Suppressor macrophage treated with lipopolysaccharide for 4 hours (primary cell): Measurements from ENCODE around the gene PNPLA5.
"Not testable (repeated sequence)": the region's sequence is repeated elsewhere in the genome, so short reads cannot be mapped to it uniquely, and the experiment has no call there.

ENCODE experiments used
- DNase-seq: peaks from one replicate; pipeline ENCODE4 v3.0.0-alpha.2; 2020

Gene PNPLA5, protein sequence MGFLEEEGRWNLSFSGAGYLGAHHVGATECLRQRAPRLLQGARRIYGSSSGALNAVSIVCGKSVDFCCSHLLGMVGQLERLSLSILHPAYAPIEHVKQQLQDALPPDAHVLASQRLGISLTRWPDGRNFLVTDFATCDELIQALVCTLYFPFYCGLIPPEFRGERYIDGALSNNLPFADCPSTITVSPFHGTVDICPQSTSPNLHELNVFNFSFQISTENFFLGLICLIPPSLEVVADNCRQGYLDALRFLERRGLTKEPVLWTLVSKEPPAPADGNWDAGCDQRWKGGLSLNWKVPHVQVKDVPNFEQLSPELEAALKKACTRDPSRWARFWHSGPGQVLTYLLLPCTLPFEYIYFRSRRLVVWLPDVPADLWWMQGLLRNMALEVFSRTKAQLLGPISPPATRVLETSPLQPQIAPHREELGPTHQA

DNA sequence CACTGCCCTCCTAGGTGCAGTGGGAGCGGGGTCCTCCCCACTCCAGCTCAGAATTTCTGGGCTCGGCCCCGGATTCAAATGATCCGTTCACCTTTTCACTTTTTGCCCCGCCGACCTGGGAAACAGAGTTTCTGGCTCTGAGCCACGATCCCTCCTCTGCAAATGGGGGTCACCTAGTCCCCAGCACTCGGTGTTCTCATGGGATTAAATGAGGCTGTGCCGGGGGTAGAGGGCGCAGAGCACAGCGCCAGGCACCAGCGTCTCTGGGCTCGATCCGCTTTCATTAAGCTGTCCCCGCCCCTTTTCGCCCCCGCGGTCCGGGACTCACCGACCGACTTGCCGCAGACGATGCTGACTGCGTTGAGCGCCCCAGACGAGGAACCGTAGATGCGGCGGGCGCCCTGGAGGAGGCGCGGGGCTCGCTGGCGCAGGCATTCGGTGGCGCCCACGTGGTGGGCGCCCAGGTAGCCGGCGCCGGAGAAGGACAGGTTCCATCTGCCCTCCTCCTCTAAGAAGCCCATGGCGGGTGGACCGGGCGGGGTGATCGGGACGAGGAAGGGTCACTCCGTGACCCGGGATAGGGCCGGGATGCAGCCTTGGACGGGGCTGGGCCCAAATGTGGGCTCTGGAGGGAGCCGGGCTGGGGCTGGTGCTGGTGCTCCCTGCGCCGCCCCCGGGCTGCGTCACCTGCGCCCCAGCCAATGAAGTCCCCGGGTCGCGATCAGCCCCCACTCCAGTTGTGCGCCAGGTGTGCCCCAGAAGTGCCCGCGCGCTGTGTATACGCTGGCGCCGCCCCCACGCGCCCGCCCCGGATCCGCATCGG, at the start of gene PNPLA5:
Gene PNPLA5, minus strand, starts transcription at position 654 of the 823 bp plus-strand sequence. Its CDS starts 133 bp downstream, at position 521.
- peak; percentile 36 for DNase-seq

DNA sequence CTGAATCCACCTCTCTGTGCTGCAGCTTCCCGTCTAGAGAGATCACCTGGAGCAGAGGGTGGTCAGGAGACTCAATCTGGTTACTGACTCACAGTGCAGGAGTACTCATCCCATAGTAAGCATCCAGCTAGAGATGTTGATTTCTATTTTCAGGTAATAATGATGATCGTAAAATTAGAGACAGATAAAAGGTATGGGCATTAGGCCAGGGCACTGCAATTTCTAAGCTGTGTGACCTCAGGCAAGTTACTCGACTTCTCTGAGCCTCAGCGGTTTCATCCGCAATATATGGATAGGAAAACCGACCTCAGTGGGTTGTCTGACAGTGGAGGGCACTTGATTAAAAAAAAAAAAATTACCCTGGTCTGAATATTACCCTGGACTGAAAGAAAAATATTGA, 49.6 kb upstream of the PNPLA5 start:
- DNase-seq = no peak

DNA sequence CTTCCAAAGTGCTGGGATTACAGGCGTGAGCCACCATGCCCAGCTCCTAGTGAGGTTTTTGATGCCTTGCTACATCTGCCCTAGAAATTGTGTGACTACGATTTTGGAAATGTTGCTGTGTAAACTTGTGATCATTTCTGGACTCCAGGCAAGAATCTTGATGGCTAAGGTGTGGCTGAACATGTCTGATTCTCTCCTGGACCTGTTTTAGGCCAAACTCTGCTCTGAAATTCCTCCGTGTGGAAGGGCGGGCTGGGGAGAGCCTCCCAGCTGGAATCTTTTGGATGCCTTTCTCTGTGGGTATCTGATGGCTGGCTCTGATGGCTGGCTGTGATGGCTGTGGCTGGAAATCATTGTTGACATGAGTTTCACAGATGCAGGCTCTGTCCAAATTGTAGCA, 40.0 kb upstream of the PNPLA5 start:
- no peak for DNase-seq

DNA sequence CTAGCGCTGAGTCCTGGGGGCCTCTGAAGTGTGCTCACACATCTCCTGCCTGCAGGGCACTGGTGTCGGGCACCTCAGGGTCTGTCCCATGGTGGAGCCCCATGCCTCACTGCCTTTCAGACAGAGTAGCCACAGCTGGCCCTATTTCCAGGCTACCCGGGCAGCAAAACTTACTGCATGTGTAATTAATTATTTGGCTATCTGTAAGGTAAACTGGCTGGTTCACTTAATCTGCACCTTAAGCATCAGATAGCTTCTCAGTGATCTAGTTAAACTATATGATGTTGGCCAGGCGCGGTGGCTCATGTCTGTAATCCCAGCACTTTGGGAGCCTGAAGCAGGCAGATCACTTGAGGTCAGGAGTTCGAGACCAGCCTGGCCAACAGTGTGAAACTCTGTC, 37.1 kb upstream of the PNPLA5 start:
- DNase-seq = no peak

DNA sequence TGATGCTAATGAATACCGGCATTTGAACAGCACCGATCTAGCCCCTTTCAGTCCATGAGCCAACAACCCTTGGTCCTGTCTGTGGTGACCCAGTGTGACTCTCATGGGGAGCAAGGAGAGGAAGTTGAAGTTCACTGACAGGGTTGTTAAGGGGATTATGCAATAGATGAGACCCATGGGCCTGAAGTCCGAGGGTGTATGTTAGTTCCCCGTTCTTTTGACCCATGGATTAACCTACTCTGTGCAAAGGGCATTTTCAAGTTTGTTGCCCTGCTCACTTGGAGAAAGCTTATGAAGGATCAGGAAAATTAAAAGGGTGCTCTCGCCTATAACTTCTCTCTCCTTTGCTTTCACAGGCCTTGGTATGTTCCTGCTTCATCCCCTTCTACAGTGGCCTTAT, 36.7 kb upstream of the PNPLA5 start:
- peak; percentile 80 for DNase-seq

DNA sequence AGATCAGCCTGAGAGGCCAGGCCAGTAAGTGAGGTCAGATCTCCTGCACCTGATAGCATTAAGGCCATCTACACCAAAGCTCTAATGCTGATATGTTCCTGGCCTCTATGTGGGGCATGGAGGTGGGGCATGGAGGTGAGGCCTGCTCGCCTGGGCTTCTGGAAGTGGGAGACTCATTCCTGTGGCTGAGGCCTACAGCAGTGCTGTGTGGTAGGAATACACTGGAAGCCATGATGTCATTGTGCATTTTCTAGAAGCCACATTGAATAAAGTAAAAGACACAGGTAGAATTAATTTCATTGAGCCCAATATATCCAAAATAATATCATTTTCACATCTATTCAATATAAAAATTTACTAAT, 34.5 kb upstream of the PNPLA5 start:
- no peak for DNase-seq

DNA sequence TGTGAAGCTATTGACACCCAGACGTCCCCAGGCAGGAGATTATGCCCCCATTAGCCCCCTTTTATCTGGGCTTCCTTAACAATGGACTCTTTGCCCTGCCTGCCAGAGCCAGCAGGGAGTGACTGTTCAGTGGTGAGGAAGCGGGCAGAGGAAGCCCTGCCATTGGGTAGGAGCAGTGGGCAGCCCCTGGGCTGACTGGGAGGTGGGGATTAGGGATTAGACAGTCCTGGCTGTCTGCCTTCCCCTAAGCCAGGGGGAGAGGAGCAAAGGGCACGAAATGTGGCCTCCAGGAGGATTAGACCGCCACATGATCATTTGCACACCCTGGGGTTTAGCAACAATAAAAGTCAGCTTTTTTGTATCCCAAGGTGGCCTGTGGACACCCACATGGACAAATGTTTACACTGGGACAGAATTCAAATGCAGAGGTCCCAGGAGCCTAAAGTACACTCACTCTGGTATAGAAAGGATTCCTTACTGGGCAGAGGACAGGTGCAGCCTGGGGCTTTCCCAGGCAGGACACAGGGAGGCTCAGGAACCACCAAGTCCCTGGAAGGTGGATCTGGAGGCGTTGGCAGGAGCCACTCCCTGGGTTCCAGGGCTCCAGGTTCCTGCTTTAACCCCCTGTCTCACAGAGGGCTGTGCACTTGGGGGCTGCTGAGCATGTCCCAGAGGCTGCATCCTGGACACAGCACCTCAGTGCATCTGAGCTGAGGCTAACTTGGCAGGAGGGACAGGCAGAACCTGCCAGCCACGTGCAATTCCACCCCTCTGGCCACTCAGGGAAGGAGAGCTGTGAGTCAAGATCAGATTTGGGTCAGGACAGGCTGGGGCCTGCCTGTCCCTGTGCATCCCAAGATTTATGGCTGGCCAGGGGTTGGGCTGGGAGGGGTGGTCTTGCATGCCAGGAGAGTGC, 33.9 kb upstream of the PNPLA5 start:
- DNase-seq = peak; percentile 43

DNA sequence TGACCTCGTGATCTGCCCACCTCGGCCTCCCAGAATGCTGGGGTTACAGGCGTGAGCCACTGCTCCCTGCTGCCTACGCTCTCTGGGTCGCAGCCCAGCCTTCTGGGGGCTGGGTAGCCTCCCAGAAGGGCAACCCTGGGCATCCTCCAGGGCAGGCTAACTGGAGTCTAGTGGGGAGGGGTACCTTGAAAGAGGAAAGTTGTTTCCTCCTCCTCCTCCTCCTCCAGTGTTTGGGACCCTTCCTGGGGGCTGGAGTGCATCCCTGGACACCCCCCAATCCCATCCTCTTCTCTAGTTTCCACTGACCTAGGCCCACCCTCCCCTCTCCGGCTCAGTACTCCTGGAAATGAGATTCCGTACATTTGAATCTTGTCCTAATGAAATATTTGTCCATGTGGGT, 33.1 kb upstream of the PNPLA5 start:
- DNase-seq = no peak

DNA sequence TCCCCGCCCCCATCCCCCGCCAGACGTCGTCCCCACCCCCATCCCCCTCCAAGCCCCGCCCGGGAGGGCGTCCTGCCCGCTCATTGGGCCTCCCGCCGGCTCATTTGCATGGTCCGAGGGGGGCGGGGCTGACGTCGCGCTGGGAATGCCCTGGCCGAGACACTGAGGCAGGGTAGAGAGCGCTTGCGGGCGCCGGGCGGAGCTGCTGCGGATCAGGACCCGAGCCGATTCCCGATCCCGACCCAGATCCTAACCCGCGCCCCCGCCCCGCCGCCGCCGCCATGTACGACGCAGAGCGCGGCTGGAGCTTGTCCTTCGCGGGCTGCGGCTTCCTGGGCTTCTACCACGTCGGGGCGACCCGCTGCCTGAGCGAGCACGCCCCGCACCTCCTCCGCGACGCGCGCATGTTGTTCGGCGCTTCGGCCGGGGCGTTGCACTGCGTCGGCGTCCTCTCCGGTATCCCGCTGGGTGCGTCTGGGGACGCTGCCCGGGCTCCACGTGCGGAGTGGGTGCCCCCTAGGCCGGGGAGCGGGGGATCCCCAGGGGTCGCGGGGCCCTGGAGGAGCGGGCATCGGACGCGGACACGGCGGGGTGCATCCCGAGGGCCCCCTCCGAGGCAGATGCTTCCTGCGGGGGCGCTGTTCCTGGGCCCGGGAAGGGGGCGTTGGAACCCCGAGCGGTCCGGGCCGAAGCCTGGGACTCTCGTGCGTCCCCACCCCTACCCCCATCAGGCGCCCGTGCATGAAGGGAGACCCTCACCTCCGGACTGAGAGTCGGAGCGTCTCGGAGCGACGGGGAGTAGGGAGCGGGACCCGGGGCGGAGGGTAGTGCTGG, 32.0 kb upstream of the PNPLA5 start, which contains the start of gene PNPLA3:
Gene PNPLA3, plus strand, starts transcription at position 175 of the 834 bp plus-strand sequence. Its CDS starts 107 bp downstream, at position 282.
- peak; percentile 77 for DNase-seq

DNA sequence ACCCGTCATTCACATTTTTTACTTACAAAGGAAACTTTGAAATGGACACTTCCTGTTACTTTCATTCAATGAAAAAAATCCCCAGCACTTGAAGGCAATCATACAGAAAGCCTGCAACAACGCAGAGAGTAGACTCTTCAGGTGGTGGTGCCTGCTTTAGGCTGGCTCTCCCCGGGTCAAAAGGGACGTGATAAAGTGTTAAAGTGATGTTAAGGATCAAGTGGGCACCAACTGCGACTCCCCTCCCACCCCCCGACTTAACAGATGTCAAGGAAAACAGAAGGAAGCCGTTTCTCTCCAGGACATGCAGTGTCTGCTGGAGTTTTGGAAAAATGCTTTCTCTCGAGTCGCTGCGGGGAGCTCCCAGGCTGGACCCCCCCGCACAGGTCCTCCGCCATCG, 31.4 kb upstream of the PNPLA5 start:
- no peak for DNase-seq

DNA sequence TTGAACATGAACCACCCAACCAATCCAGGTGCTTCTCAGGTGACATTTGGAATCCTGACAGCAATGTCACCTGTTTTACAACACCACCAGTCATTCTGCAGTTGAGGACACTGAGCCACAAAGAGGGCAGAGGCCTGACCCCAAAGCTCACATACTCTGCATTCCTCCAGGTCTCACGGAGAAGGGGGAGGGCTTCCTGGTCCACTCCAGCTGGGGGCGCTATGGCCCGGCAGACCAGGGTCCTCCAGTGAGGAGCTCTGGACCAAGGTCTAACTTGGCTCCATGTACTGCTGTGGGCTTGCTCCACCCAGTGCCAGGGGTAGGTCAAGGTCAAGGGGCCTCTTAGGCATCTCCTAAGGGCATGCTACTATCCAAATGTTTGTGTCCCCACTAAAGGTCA, 30.3 kb upstream of the PNPLA5 start:
- DNase-seq = no peak

DNA sequence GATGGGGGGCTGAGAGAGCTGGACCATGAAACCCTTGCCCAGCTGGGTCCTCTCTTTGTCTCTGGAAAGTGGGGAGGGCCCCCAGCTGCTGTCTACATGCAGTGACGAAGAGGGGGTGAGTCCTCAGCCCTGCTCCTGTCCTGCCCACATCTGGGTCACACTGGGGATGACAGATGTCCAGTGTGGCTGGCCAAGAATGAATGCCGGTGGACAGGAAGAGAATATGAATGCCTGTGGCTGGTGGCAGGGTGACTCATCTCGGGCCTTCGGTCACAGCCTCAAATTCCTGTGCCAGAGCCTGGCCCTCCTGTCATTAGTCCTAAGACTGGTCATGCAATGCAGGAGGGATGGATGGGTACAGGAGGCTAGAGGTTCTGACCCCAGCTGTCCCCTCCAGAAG, 29.6 kb upstream of the PNPLA5 start:
- peak; percentile 10 for DNase-seq

DNA sequence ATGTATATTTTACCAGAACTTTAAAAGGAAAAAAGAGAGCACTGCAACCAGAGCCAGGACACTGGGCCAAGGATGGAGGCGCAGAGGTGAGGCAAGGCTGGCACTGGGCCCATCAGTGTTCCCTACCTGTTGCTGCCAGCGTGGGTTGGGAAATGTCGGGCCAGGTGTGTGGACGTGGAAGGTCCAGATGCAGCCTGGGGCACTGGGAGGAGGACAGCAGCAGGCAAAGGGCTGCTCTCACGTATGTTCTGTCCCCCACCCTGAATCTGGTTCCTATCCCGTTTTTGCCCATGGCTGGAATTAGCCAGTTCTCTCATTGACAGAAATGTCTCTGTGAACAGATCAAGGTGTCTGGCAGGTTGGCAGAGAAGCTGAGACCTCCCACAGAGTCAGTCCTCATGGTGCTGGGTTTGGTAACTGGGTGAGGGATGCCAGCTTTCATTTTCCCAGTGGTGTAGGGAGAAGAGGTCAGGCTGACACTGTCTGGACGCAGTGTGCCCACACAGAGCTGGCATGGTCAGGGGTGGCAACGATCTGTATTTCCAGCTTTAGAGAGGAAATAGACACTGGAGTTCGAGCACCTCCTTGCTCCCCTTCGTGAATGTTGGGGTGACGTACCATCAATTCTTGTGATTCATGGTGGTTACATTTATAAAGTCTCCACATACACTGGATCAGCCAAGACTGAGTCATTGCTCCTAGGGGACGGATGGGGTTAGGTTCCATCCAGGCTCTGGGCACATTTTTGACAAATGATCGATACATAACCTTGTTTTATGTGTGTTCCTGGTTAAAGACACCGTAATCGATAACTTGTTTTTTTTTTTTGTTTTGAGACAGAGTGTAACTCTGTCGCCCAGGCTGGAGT, 27.5 kb upstream of the PNPLA5 start:
- DNase-seq = no peak

DNA sequence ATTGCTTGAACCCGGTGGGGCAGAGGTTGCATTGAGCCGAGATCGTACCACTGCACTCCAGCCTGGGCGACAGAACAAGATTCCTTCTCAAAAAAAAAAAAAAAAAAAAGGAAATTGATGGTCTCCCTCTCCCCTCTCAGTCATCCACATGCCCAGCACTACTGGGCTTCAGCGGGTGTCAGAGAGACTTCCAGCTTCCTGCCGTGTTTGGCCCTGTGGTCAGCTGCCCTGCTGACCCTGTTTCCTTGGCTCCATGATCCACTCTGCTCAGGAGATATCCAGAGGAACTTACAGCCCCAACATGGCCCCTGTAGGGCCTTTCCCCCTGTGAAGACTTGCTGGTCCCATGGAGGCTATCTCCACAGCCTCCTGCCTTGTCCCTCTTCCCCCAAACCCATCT, 25.7 kb upstream of the PNPLA5 start:
- DNase-seq = peak; percentile 32

DNA sequence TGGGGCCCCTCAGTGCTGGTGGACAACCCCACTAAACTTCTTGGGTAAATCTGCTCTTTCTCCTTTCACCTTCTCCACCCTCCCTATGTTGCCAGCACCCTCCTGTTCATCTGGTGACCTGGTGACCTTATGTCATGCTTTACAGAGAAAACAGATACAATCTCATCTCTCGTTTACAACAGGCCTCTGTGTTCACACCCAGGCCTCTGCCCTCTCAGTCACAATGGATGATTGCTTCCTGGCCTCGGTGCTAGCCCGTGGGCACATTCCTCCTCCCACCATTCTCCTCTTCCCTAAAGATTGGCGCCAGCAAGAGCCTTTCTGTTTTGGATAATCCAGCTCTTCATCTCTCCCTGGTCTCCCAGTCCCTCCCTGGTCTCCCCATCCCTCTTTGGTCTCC, 19.5 kb upstream of the PNPLA5 start:
- no peak for DNase-seq

DNA sequence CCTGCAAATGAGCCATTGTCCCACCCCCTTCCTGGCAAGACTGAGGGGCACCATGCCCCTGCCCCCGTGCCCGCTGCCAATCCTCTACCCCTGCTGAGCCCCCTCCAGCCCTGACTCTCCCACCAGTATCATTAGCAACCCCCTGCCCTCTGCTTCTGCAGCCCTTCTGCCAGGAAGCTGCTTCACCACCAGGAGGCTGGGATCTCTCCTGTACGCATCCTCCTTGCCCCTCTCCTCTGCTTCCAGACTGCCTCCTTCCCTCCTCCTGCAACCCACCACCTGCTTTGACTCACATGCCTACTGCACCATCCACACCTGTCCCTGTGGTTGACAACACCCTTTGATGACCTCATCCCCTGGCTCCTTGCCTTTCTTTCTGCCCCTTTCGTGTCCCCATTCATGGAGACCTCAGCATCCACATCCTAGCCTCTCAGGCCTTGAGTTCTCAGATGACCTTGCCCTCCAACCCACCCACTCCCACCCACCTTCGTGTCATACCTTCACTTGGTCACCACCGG, 18.4 kb upstream of the PNPLA5 start:
- no peak for DNase-seq

DNA sequence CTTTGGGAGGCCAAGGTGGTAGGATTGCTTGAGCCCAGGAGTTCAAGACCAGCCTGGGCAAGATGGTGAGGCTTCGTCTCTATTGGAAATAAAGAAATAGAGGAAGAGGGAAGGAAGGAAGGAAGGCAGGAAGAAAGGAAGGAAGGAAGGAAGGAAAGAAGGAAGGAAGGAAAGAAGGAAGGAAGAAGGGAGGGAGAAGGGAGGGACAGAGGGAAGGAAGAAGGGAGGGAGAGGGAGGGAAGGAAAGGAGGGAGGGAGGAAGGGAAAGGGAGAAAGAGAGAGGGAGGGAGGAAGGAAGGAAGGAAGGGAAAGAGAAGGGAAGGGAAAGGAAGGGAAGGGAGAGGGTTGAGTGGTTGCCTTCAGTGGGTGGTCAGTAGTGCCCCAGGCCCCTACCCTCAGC, 17.9 kb upstream of the PNPLA5 start:
- no peak for DNase-seq

DNA sequence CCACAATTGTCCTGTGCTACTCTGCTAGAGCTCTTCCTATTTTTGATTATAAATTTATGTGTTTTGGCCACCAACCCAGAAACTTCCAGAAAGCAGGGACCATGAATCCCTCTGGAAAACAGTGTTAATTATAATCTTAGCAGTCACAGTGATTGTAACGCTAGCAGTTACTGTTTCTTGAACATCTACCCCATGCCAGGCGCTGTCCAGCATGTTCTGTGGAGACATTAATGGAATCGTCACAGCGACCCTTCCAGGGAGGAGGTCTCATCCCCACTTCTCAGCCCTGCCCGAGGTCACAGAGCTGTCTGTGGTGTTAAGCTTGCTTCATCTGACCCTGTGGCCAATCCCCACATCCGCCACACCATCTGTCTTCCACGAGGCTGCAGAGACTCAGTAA, 13.9 kb upstream of the PNPLA5 start:
- no peak for DNase-seq

DNA sequence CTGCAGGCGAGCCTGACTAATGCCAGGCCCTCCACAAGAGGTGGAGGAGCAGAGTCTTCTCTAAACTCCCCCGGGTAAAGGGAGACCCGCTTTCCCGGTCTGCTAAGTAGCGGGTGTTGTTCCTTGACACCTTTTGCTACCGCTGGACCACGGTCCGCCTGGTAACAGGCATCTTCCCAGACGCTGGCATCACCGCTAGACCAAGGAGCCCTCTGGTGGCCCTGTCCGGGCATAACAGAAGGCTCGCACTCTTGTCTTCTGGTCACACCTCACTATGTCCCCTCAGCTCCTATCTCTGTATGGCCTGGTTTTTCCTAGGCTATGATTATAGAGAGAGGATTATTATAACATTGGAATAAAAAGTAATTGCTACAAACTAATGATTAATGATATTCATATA, 12.6 kb upstream of the PNPLA5 start:
- DNase-seq = not testable (repeated sequence)

DNA sequence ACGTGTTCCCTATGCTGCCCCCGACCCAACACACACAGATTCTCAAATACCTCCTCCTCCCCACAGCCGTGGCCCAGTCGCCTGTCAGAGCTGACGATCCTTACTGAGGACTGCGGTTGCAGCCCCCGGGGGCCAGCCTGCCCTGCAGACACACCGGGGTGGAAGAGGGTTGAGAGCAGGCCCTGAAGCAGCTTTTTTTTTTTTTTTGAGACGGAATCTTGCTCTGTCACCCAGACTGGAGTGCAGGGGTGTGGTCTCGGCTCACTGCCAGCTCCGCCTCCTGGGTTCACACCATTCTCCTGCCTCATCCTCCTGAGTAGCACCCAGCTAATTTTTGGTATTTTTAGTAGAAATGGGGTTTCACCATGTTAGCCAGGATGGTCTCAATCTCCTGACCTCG, 11.2 kb upstream of the PNPLA5 start:
- DNase-seq = not testable (repeated sequence)
